ENCODE results near the gene PDILT. TPM values are rescaled to one million over a fixed set of nuclear protein-coding genes. Genes with fewer than 3 reads are reported as not detected.

Gene PDILT
- total and polyA plus RNA-seq, 2 experiments from 2014 or later: not detected

GRCh38 chr16:20396846-20397467 is 7.6 kb downstream of the PDILT start:
- Histone ChIP-seq H3K4me3 (no peak overlapping the region), H3K27ac (ENCODE audit: low read depth) (no peak overlapping the region), H3K4me1 (ENCODE audit: insufficient read depth) (no peaks in the 10 kb centered on the region), H2AFZ (no peak overlapping the region), H3F3A (replicated peaks; ENCODE audit: low read depth) (no peaks in the 10 kb centered on the region), H4K20me1 (replicated peaks; ENCODE audit: insufficient read depth) (no peaks in the 10 kb centered on the region), H3K4me2 (no peak overlapping the region), H3K79me2 (replicated peaks; ENCODE audit: insufficient read depth) (no peaks in the 10 kb centered on the region), H3K36me3 (ENCODE audit: insufficient read depth) (no peaks in the 10 kb centered on the region), H3K9me2 (ENCODE audit: insufficient read depth) (peaks cover 3% of the 10 kb centered on the region; the same call in 1 of the 2 replicates), H3K27me3 (ENCODE audit: insufficient read depth) (no peaks in the 10 kb centered on the region)
- Mint-ChIP-seq H3K27ac (no peak overlapping the region), H3K9me3 (no peaks in the 10 kb centered on the region), H3K36me3 (ENCODE audit: low read depth) (no peaks in the 10 kb centered on the region), H3K27me3 (ENCODE audit: insufficient read depth, low read depth, poor library complexity) (no peaks in the 10 kb centered on the region), H3K4me3 (no peak overlapping the region), H3K4me1 (peaks cover 5% of the 10 kb centered on the region; the same call in 2 of the 3 replicates)
- no peak for DNase-seq (ENCODE audit: low spot score)
- ATAC-seq: no peak
- no peak for TF ChIP-seq CREB1 (CRISPR knock-in tag; IDR thresholded peaks at IDR 0.05; ENCODE audit: low read depth)
- TF ChIP-seq EZH2 (IDR thresholded peaks at IDR 0.05; ENCODE audit: low read depth, unreplicated experiment): no peak
- TF ChIP-seq JUNB (IDR thresholded peaks at IDR 0.05; ENCODE audit: unreplicated experiment): no peak
- no peak for TF ChIP-seq POLR2AphosphoS5 (IDR thresholded peaks at IDR 0.05; ENCODE audit: low read depth)
- TF ChIP-seq ETS1 (IDR thresholded peaks at IDR 0.05): no peak
- no peak for TF ChIP-seq ZNF114 (CRISPR knock-in tag; IDR thresholded peaks at IDR 0.05)
- no peak for TF ChIP-seq EZH2phosphoT487 (IDR thresholded peaks at IDR 0.05; ENCODE audit: unreplicated experiment)
- no peak for TF ChIP-seq NANOG (IDR thresholded peaks at IDR 0.05; ENCODE audit: borderline replicate concordance)
- no peak for TF ChIP-seq STAT1 (IDR thresholded peaks at IDR 0.05; ENCODE audit: unreplicated experiment)
- no peak for TF ChIP-seq REST (IDR thresholded peaks at IDR 0.05; ENCODE audit: unreplicated experiment)
- TF ChIP-seq CTCF (conservative IDR thresholded peaks at IDR 0.05; ENCODE audit: low read depth in 2 of 2): no peak
- no peak for TF ChIP-seq ZNF331 (CRISPR knock-in tag; IDR thresholded peaks at IDR 0.05; ENCODE audit: low read depth)
